GM19397 (cell line): ENCODE results near the gene ARMH2.

Experiments
- ATAC-seq: cut with Tn5 transposase; IDR thresholded peaks from one replicate; pipeline ENCODE4 v1.9.1; 2021; ENCODE audit warnings: mild to moderate bottlenecking, moderate library complexity; ENCODE audit not compliant: unreplicated experiment

ARMH2 gene

DNA sequence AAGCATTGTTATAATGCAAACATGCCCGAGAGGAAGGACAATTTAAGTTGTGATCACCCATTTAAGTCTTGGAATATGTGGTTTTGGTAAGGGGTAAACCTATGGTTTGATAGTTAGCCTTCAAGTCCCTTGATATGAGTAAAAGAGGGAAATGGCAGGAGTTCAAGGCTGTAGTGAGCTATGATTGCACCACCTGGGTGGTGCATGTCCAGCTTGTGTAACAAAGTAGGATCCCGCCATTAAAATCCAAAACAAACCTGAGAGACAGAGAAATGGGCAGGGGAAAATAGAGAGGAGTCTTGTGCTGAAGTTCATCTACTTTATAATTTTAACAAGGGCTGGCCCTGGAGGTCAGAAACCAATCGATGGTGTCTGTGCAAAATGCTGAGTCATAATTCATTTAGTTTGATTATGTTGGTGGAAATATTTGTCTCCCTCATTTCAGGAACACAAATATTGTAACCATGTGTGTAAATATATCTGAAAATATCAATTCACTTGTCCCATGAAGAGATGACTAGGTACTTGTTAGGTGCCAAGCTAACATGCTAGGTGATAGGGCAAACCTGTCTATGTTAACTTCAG, 23.2 kb upstream of the ARMH2 start:
- no peak for ATAC-seq

DNA sequence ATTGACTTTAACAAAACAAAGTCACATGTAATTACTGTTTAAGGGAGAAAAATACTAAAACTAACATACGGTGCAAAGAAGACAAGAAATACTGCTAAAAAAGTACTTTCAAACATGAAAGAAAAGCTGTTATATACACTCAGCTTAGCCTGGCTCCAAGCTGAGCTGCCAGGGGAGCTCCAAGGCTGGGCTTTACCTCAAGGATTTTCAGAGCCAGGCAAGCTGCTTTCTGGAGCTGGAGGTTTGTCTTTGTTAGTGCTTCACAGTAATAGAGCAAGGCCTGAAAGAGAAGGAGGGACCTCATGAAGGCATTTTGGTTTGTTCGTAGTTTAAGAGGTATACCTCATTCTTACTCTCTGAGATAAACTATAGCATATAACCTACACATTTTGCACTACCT, 19.6 kb upstream of the ARMH2 start:
- no peak for ATAC-seq

DNA sequence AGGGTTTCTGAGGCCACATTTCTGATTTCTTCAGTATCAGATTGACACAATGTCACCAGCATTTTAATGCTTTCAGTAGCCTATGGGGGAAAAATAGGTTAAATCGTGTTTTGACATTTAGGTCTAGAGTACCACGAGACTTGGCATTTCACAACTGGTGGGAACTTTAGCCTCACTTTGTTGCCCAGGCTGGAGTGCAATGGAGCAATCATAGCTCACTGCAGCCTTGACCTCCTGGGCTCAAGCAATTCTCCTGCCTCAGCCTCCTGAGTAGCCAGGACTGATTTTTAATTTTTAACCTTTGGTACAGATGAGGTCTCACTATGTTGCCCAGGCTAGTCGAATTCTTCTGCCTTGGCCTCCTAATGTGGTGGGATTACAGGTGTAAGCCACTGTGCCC, 11.0 kb upstream of the ARMH2 start:
- ATAC-seq: no peak

DNA sequence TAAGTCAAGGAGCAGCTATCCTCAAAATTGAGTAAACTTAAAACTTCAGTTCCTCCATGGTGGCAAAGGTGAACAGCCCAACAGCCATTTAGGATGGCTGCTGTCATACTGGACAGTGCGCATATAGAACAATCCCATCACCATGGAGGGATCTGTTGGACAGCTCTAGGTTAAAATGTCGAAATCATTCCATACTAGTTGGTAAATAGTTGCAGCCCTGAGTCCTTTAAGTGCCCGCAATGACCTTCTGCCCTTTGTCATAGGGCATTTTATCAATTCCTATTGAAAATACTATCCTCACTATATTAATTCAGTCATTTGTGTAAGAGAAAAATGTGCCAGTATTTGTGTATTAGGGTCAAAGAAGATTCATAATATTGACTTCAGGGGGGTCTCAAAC, 8.9 kb upstream of the ARMH2 start:
- ATAC-seq: no peak

DNA sequence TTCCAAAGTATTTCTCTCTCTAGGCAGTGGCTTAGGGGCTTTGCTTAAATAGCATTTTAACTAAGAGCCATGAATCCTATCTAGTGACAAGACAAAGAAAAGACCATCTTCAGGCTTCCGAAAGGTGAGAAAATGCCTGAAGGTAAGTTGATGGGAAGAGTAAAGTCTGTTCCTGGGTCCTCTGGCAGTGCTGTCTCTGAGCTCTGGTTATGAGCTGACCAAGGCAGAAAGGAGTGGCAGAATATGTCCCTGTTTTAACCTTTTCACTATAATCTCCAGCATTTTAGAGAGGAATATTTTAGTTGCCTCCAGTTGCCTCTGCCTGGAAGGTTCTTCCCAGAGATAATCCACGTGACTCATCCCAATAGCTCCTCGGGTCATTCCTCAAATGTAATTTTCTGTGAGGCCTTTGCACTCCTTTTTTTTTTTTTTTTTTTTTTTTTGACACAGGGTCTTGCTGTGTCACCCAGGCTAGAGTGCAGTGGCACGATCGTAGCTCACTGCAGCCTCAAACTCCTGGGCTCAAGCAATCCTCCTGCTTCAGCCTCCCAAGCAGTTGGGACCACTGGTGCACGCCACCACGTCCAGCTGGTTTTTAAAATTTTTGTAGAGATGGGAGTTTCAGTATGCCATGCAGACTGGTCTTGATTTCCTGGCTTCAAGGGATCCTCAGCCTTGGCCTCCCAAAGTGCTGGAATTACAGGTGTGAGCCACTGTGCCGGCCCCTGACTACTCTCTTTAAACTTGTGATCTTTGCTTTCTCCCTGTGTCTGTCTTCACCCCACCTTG, 3.7 kb upstream of the ARMH2 start:
- ATAC-seq: no peak

DNA sequence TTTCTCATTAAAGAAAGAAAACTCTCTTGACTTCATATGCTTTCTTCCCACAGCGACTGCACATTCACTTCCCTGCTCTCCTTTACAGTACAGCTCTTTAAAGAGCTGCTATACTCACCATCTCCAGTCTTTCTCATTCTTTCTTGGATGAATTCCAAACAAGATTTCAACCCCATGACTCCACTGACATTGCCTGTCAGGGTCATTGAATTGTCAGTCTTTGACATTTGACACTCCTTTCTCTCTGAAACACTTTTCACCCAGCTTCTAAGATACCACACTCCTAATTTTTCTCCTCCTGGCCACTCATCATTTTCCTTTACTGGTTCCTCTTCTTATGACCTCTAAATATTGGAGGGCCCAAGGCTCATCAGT, 811 bp upstream of the ARMH2 start:
- ATAC-seq: no peak

DNA sequence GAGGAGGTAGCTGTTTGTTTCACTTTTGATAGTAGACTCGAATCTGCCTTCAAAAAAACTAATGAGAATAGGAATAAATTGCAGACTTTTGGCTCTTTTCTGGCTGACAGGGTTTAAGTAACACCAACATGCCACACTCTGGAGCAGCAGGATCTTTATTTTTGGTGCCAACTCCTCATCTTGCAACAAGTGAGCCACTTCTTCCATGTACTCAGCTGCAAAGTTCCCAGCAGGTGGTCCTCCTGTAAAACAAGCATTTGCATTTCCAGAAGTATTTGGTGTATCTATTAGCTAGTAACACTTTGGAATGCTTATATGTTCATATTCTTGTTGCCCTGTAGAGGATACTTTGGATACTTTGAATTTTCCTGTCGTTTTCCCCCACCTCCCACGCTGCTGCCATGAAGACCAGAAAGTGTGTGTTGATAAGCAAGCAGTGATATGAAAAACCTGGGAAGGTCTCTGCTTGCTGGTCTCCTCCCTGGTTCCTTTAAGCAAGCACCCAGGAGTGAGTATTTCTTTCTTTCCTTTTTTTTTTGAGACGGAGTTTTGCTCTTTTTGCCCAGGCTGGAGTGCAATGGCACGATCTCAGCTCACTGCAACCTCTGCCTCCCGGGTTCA, 1.0 kb downstream of the ARMH2 start:
- no peak for ATAC-seq

DNA sequence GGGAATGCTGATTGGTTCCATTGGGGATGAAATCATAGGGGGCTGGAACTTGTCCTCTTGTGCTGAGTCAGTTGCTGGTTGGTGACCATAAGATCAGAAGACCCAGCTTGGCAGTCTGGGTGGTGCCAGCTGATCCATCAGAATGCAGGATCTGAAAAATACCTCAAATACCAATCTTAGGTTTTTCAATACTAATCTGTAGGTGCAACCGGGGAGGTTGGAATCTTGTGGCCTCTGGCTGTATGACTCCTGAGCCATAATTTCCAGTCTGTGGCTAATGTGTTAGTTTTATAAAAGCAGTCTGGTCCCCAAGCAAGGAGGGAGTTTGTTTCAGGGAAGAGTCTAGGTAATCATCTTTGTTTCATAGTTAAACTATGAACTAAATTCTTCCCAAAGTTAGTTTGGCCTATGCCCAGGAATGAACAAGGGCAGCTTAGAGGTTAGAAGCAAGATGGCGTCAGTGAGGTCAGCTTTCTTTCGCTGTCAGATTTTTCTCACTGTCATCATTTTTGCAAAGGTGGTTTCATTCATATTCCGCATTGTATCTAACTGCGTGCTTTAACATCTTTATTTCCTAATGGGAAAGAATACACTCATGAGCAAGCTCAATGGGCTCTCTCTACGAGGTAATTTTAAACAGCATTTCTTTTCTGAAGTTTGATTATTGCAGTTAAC, 2.0 kb downstream of the ARMH2 start:
- ATAC-seq: no peak

DNA sequence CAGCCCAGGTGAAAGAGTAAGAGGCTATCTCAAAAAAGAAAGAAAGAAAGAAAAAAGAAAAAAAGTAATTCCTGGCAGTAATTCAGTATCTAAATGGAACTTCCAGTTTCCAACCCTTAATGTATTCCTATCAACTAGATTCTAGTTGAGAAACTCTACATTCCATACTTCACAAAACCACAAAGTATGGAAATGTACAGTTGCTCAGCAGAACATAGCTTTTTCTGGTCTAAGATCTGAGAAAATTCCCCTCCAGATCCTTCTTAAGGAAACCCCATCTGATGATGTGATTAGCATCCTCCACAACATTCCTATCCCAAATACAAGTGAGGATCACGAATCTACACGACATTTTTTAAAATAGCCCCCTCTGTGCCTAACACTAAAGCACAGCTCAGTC, 3.6 kb downstream of the ARMH2 start:
- ATAC-seq: no peak

DNA sequence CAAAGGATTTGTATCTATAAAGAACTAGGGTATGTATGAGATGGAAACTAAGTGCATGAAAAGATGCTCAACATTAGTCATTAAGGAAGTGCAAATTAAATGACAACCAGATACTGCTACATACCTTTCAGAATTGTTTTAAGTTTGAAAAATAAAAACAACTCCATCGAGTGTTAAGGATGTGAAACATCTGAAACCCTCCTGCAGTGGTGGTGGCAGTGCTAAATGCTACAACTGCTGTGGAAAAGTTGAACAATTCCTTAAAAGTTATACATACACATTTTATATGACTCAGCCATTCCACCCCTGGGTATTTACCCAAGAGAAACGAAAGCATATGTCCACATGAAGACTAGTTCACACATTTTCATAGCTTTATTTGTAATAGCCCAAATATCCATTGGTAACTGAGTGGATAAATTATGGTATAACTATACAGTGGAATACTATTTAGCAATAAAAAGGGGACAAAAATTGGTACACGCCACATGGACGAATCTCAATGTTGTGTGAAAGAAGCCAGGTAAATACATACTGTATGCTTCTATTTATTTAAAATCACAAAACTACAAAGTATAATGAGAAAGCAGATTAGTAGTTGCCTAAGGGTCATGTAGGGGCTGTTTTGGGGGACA, 10.6 kb downstream of the ARMH2 start:
- ATAC-seq: no peak

DNA sequence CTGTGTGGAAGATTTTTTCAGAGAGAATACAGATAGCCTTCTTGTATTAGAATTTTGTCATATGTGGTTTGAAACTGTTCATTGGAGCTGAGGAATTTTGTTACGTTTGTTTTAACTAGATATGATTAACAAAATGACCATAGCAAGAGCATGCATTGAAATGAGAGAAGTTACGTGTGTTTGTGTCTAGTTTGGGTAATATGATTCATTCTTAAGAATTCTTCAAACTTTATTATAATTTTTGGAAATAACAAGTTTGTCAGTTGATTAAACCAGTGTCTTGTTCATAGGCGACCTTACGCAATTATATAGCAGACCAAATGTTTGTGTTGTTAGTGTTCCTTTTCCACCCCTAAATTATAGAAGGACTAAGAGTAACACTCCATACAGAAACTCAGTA, 18.5 kb downstream of the ARMH2 start:
- no peak for ATAC-seq

DNA sequence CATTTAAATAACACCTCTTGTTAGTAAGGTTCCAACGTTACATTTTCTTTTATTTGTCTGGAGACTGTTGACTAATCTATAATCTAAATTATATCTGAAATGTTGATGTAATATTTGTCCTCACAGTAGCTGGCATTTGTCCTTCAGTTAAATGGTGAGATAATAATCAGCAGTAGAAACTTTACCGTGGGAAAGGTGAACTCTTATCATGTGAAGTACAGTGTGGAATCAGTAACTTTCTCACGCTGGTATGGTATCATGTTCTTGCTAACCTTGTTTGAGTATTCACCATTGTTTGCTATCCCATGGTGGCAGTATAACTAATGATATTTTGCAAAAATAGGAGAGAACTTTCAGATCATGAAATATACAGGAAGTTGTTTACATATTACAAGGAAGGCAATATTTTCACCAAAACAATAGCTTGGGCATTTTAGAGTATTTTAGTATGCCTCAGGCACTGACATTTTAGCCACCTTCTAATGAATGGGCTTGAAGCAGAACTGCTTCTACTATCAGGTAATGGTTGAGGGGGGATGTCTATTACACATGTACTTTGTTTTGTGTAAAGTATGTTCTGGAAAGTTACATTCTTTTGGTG, 19.2 kb downstream of the ARMH2 start:
- no peak for ATAC-seq

DNA sequence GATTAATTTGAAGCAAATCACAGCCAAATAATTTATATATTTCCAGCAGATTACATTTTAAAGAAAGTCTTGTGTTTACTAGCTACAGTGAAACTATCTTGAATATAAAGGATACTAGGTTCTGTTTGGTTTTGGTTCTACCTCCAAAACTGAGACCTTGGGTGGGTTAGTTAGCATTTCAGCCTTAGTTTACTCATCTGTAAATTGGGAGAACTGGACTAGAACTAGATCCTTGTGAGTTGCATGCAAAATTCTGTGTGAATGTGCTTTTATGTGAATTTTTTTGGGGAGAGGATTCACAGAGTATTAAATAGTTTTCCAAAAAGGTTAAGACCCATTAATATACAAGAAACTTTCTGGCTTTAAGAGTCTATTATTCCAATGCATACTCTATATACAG, 19.8 kb downstream of the ARMH2 start:
- no peak for ATAC-seq

DNA sequence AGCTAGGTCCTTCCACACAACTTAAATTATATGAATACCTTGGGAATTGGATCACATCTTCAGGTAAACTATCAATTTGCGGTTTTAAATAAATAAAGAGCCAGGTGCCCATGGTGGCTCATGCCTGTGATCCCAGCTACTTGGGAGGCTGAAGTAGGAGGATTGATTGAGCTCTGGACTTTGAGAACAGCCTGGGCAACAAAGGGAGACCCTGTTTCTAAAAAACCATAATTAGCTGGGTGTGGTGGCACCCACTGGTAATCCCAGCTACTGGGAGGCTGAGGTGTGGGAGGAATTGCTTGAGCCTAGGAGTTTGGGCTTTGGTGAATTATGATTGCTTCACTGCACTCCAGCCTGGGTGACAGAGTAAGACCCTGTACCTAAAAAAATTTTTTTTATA, 20.6 kb downstream of the ARMH2 start:
- ATAC-seq: no peak

DNA sequence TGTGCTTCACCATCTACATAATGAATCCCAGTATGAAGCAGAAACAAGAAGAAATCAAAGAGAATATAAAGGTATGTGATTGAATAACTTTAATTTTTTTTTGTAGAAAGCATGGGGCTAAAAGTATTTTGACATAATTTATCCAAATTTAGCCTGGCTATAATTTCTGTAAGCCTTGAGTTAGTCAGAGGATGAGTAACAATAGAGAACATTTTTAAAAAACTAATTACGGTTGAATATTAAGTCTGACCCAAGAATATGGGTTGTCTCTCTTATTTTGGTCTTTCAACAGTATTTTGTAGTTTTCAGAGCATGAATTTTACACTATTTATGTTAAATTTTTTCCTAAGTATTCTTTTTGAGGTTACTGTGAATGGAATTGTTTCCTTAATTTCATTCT, 21.5 kb downstream of the ARMH2 start:
- ATAC-seq: no peak

DNA sequence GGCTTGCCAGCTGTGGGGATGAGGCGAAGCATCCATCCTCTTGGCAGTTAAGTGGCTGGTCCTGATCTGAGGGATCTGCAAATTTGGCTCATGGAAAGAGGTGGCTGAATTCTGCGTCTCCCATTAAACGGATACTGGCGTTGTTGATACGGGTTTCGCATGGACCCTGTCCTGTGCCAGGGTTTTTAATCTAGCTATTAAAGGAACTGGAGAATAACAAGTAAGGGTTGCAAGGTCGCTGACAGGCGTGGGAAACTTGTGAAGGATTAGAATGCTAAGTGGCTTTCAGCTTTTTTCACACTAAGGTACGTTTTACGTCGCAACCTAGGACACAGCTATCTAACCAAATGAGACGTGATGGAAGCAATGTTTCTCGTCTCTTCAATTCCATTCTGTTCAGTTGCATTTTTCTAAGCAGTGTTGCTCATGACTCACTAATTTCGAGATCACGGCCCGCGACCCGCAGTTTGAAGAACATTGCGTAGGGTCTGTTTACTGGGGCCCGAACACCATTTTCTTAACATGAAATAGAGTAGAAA, 23.1 kb downstream of the ARMH2 start:
- ATAC-seq: peak; percentile 15

DNA sequence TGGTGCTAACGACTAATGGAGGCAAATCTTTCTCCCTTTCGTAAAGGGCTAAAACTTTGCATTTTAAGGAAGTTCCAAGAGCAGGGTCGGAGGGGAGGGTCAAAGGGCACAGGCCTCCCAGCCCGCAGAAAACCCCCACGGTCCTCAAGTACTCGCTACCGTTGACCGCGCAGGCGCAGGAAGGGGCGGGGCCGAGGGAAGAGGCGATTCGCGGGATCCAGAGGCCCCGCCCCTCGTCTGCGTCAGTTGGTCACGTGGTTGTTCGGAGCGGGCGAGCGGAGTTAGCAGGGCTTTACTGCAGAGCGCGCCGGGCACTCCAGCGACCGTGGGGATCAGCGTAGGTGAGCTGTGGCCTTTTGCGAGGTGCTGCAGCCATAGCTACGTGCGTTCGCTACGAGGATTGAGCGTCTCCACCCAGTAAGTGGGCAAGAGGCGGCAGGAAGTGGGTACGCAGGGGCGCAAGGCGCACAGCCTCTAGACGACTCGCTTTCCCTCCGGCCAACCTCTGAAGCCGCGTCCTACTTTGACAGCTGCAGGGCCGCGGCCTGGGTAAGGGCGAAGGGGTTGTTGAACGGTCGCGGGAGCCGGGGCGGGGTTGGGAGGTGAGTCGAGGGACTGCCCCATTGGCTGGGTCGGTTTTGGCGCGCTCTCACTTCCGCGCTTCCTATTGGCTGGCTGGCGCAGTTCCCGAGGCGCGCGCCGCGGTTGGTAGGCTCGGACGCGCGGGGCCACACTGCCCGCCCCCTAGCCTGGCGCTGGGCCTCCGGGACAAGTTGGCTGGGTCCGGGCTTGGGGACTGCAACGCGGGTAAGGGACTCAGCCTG, 23.8 kb downstream of the ARMH2 start, which contains the start of gene GMNN:
GMNN (plus strand) TSS at position 242 of the 824 bp plus-strand sequence. CDS start 2,310 bp downstream, outside the sequence.
- ATAC-seq: peak; percentile 94

DNA sequence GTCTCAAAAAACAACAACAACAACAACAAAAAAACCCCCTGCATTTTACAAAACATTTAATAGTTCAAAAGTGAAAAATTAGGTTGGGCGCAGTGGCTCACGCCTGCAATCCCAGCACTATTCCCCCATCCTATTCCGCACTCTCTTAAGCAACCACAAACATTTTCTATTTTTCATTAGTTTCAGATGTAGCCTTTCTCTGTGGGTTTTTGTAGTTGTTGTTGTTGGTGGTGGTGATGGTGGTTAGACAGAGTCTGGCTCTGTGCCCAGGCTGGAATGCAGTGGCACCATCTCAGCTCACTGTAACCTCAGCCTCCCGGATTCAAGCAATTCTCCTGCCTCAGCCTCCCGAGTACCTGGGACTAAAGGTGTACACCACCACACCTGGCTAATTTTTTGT, 30.4 kb downstream of the ARMH2 start:
- ATAC-seq: no peak

DNA sequence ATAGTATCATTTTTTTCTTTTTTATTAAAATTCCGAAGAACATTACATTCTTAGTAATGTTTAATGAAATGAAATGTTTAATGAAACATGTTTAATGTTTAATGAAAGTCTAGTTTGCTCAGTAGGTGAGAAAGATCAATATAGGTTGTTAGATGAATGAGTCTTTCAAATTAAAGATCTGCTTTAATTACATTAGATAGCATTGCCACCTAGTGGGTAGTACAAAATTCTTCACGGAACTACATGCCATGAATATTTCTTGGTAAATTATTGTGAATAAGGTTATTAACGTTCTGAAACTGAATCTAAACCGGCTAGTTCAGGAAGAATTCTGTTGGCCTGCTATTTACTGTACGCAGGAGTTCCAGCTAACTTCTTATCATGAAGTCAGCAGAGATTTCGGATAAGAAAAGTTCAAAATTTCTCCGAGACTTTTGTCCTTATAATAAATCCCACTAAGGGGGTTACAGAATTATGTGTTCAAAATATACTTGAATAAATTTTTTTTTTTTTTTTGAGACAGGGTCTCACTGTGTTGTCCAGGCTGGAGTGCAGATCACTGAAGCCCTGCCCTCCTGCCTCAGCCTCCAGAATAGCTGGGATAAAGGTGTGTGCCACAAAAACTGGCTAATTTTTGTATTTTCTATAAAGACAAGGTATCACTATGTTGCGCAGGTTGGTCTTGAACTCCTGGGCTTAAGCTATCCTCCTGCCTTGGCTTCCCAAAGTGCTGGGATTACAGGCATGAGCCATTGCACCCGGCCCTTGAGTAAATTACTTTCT, 31.8 kb downstream of the ARMH2 start:
- ATAC-seq: no peak
